ENCODE results near the gene RNASE1. TPM values are rescaled to one million over a fixed set of nuclear protein-coding genes. Genes with fewer than 3 reads are reported as not detected.

Gene RNASE1
- polyA plus RNA-seq, 3 donors, result 143 to 531 (median 481) TPM

Other genes with a start within 250 kb of the RNASE1 start
- not detected for gene RNASE9, start 241.8 kb downstream of the RNASE1 start, polyA plus RNA-seq
- gene RNASE11, start 214.8 kb downstream of the RNASE1 start, polyA plus RNA-seq, result not detected
- not detected for gene RNASE12, start 211.5 kb downstream of the RNASE1 start, polyA plus RNA-seq
- gene OR6S1, start 161.2 kb downstream of the RNASE1 start, polyA plus RNA-seq, result not detected
- 100 to 1,000 TPM in 1 of 3 donors, 10 to 100 TPM in 2; 19.6 to 117 (median 78.8) TPM for gene RNASE4, start 118.3 kb downstream of the RNASE1 start, polyA plus RNA-seq
- gene ANG, start 114.1 kb downstream of the RNASE1 start, polyA plus RNA-seq, result 10 to 100 TPM; 16.0 to 71.9 (median 41.8) TPM
- not detected for gene EDDM3A, start 57.0 kb downstream of the RNASE1 start, polyA plus RNA-seq
- gene EDDM3B, start 34.4 kb downstream of the RNASE1 start, polyA plus RNA-seq, result not detected
- 10 to 100 TPM in 1 of 3 donors, 1 to 10 TPM in 2; 3.2 to 12.5 (median 8.6) TPM for gene RNASE6, start 21.6 kb downstream of the RNASE1 start, polyA plus RNA-seq
- gene RNASE3, start 88.5 kb upstream of the RNASE1 start, polyA plus RNA-seq, result 1 to 10 TPM in 1 of 3 donors, not detected in 2; 1.4 TPM
- 10 to 100 TPM in 1 of 3 donors, 1 to 10 TPM in 2; 2.2 to 16.7 (median 2.4) TPM for gene RNASE2, start 152.6 kb upstream of the RNASE1 start, polyA plus RNA-seq
- gene METTL17, start 187.1 kb upstream of the RNASE1 start, polyA plus RNA-seq, result 10 to 100 TPM; 37.9 to 46.9 (median 39.5) TPM
- gene SLC39A2, start 196.4 kb upstream of the RNASE1 start, polyA plus RNA-seq, result under 1 TPM in 2 of 3 donors, not detected in 1; 0.06 to 0.22 TPM
- gene NDRG2, start 222.2 kb upstream of the RNASE1 start, polyA plus RNA-seq, result 100 to 1,000 TPM in 2 of 3 donors, 10 to 100 TPM in 1; 61.2 to 335 (median 162) TPM
- not detected for gene TPPP2, start 227.4 kb upstream of the RNASE1 start, polyA plus RNA-seq
- gene RNASE13, start 232.0 kb upstream of the RNASE1 start, polyA plus RNA-seq, result not detected
- under 1 TPM in 1 of 3 donors, not detected in 2; 0.07 TPM for gene RNASE7, start 239.5 kb upstream of the RNASE1 start, polyA plus RNA-seq